ENCODE data around the gene NEU4. TPM values are rescaled to one million over a fixed set of nuclear protein-coding genes. Genes with fewer than 3 reads are reported as not detected.
A peak's percentile ranks its signal among the peaks of the same experiment; 100 is the strongest.

NEU4 gene
- total and polyA plus RNA-seq, 7 donors = 0.36 to 66.1 (median 9.9) TPM; not detected in 1

DNA sequence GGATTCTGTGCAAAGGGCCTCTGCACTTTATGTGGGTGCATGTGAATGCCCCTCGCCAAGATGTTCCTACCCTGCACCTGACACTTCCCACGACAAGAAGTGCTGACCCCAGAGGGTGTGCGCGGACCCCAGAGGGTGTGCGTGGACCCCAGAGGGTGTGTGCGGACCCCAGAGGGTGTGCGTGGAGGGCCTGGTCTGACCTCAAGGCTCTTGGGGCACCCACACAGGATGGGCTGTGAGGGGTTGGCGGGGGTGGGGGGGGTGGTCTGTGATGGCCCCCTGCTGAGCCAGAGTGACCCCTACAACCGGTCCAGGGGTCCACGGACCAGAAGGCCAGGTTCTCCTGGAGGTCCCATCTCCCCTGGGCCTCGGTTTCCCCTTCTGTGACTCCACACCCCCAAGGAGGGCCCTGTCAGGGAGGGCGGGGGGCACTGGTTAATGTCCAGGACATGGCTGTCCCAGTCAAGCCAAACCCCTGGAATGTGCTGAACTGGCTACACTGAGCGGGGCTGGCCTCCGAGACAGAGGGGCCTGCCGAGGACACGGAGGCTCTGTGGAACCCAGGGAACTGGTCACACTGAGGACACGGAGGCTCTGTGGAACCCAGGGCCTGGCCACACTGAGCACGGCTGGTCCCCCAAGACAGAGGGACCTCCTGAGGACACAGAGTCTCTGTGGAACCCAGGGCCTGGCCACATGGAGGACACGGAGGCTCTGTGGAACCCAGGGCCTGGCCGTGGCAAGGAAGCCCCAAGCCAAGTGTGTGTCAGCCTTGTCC is 3.1 kb downstream of the NEU4 start:
- Histone ChIP-seq H3K9me3 (no peaks in the 10 kb centered on the region), H3K4me1 (no peaks in the 10 kb centered on the region), H3K27ac (no peak overlapping the region), H3K36me3 (no peaks in the 10 kb centered on the region), H3K4me3 (no peak overlapping the region), H3K27me3 (peaks cover 0 to 18% (median 10%) of the 10 kb centered on the region in 3 donors)
- DNase-seq = no peak
- no peak for TF ChIP-seq POLR2AphosphoS5 (IDR thresholded peaks at IDR 0.05)
- TF ChIP-seq EP300 (IDR thresholded peaks at IDR 0.05) = no peak
- TF ChIP-seq POLR2A (IDR thresholded peaks at IDR 0.05) = no peak
- TF ChIP-seq, protein P1, sequence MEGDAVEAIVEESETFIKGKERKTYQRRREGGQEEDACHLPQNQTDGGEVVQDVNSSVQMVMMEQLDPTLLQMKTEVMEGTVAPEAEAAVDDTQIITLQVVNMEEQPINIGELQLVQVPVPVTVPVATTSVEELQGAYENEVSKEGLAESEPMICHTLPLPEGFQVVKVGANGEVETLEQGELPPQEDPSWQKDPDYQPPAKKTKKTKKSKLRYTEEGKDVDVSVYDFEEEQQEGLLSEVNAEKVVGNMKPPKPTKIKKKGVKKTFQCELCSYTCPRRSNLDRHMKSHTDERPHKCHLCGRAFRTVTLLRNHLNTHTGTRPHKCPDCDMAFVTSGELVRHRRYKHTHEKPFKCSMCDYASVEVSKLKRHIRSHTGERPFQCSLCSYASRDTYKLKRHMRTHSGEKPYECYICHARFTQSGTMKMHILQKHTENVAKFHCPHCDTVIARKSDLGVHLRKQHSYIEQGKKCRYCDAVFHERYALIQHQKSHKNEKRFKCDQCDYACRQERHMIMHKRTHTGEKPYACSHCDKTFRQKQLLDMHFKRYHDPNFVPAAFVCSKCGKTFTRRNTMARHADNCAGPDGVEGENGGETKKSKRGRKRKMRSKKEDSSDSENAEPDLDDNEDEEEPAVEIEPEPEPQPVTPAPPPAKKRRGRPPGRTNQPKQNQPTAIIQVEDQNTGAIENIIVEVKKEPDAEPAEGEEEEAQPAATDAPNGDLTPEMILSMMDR (IDR thresholded peaks at IDR 0.05) = no peak
- intact Hi-C loops (cut with DNase I) = no loop called here
- 81 to 84% methylated on average over 20 of the region's 20 CpGs for WGBS, 2 donors

DNA sequence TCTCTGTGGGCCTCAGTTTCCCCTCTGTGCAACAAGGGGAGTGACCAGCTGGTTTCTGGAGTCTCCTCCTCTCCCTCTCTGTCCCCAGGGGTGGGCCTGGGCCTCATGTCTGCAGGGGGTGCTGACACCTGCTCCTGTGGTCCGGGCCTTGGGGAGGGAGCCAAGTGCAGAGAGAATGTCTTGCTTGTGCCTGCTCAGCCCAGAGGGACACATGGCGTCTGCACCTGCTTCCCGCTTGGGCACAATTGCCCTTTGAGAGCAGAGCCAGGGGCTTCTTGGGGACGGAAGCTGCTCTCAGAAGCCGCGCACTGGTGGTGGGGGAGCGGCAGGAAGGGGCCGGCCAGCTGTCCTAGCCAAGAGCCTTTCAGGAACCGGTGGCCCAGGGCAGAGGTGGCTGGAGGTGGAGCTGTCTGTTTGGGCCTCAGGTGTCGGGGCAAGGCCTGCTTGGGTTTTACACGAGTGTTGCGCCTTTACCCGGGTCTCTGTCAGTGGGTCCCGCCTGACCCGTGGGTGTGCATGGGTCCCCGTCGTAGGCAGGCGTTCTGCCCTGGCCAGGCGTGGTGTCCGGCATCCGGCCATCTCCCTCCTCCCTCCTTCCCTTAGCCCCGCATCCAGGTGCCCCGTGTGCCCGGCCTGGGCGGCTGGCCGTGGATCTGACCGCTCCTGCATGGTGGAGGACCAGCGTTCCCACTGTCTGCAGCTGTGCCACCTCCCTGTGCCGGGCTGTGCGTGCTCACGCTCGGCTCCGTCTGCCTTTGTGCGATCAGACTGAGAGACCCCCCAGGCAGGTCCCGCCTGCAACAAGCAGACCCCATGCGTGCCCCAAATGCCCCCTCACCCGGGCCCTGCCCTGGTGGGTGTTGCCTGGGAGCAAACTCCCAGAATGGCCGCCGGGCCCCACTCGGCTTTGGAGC is 4.0 kb downstream of the NEU4 start:
- no peaks in the 10 kb centered on the region for H3K9me3 ChIP-seq
- 66 to 84% methylated on average over 40 of the region's 40 CpGs for WGBS, 2 donors
- H3K36me3 ChIP-seq = no peaks in the 10 kb centered on the region
- H3K4me3 ChIP-seq = no peak overlapping the region
- H3K4me1 ChIP-seq = no peaks in the 10 kb centered on the region
- intact Hi-C loops (cut with DNase I) = no loop called here
- peak; percentile 64 for DNase-seq
- TF ChIP-seq POLR2A (IDR thresholded peaks at IDR 0.05) (no peak), POLR2AphosphoS5 (IDR thresholded peaks at IDR 0.05) (no peak), EP300 (IDR thresholded peaks at IDR 0.05) (no peak)
- TF ChIP-seq, protein P1 (IDR thresholded peaks at IDR 0.05) = no peak
- no peak overlapping the region for H3K27ac ChIP-seq
- peaks cover 0 to 25% (median 10%) of the 10 kb centered on the region in 3 donors for H3K27me3 ChIP-seq

DNA sequence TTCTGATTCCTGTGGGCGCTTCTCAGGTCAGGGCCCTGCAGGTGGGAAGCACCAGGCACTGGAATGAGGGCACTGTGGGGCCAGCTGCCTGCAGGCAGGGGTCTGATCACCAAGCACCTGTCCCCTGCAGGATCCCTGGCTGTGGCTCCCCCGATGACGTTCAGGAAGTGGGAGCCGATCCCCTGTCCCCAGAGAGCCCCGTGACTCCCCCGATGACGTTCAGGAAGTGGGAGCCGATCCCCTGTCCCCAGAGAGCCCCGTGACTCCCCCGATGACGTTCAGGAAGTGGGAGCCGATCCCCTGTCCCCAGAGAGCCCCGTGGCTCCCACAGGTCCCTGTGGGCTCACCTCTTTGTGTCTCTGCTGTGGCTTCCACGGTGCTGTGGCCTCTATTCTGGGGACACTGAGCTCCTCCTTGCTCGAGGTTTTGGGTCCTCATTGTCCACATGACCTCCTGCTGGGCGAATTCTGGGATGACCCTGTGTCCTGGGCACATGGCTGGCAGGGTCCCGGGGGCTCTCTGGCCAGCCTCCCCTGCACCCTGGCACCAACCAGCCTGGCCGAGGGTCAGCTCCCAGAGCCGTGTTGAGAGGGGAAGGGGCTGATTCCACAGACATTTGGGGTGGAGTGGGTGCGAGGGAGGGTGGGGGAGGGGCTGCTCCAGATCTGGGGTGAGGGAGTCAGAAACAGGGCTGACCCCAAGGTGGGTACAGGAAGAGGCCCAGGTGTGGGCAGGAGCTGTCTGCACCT is 4.8 kb downstream of the NEU4 start:
- intact Hi-C loops (cut with DNase I) = no loop called here
- peaks cover 0 to 27% (median 10%) of the 10 kb centered on the region in 3 donors for H3K27me3 ChIP-seq
- H3K4me3 ChIP-seq = no peak overlapping the region
- H3K27ac ChIP-seq = no peak overlapping the region
- H3K4me1 ChIP-seq = no peaks in the 10 kb centered on the region
- peak; percentile 67 for DNase-seq
- 44 to 53% methylated on average over 20 of the region's 20 CpGs for WGBS, 2 donors
- TF ChIP-seq, protein P1 (IDR thresholded peaks at IDR 0.05) = no peak
- TF ChIP-seq POLR2A (IDR thresholded peaks at IDR 0.05) = no peak
- TF ChIP-seq POLR2AphosphoS5 (IDR thresholded peaks at IDR 0.05) = no peak
- TF ChIP-seq EP300 (IDR thresholded peaks at IDR 0.05) = no peak
- H3K36me3 ChIP-seq = no peaks in the 10 kb centered on the region
- H3K9me3 ChIP-seq = no peaks in the 10 kb centered on the region

DNA sequence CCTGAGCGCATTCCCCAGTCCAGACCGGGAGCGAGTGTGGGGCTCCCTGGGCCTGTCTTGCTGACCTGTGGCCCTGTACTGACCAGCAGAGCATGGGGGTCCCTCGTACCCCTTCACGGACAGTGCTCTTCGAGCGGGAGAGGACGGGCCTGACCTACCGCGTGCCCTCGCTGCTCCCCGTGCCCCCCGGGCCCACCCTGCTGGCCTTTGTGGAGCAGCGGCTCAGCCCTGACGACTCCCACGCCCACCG is 5.3 kb downstream of the NEU4 start:
- TF ChIP-seq, protein P1 (IDR thresholded peaks at IDR 0.05) = no peak
- TF ChIP-seq POLR2A (IDR thresholded peaks at IDR 0.05) = no peak
- TF ChIP-seq EP300 (IDR thresholded peaks at IDR 0.05) = no peak
- TF ChIP-seq POLR2AphosphoS5 (IDR thresholded peaks at IDR 0.05) = no peak
- H3K27me3 ChIP-seq = peaks cover 0 to 27% (median 10%) of the 10 kb centered on the region in 3 donors

More for the DNA sequence above, 5.3 kb downstream of the NEU4 start:
- Histone ChIP-seq H3K9me3 (no peaks in the 10 kb centered on the region), H3K4me1 (no peaks in the 10 kb centered on the region), H3K36me3 (no peaks in the 10 kb centered on the region), H3K4me3 (no peak overlapping the region), H3K27ac (no peak overlapping the region)
- intact Hi-C loops (cut with DNase I) = no loop called here
- DNase-seq = no peak
- WGBS, 2 donors = 83 to 92% methylated on average over 17 of the region's 17 CpGs

Data from sigmoid colon (tissue), 7 donors.